Astrocyte (in vitro differentiated cells and primary cell): ENCODE data around the gene MYADML2. TPM values are rescaled to one million over a fixed set of nuclear protein-coding genes. Genes with fewer than 3 reads are reported as not detected.

Source experiments
- DNase-seq: peaks from one replicate; pipeline ENCODE4 v3.0.0-alpha.2; 2010; ENCODE audit warnings: low read depth
- FAIRE-seq: peaks from 2 replicates; lab custom pipeline; 2011; peaks lifted over from hg19 to GRCh38; lab: Jason Lieb, UNC
- H2AFZ ChIP-seq: 2 replicates; pipeline ENCODE4 v1.6.0; 2012; ENCODE audit warnings: low read depth, low read length, inconsistent platforms
- H3K27ac ChIP-seq: 2 replicates; pipeline ENCODE4 v1.5.1; 2011; ENCODE audit warnings: low read depth, low read length, inconsistent platforms
- H3K27me3 ChIP-seq: 2 replicates; pipeline ENCODE4 v1.6.0; 2011; ENCODE audit warnings: low read length, inconsistent platforms; ENCODE audit not compliant: insufficient read depth
- H3K36me3 ChIP-seq: 2 replicates; pipeline ENCODE4 v1.5.1; 2011; ENCODE audit warnings: low read length, inconsistent platforms; ENCODE audit not compliant: insufficient read depth
- H3K4me1 ChIP-seq: 2 replicates; pipeline ENCODE4 v1.5.1; 2011; ENCODE audit warnings: low read length, inconsistent platforms; ENCODE audit not compliant: insufficient read depth
- H3K4me2 ChIP-seq: 2 replicates; pipeline ENCODE4 v1.6.0; 2012; ENCODE audit warnings: low read length, inconsistent platforms
- H3K4me3 ChIP-seq: 2 replicates; pipeline ENCODE4 v1.5.1; 2011; ENCODE audit warnings: low read depth, mild to moderate bottlenecking, low read length, inconsistent platforms; ENCODE audit not compliant: insufficient read depth
- H3K79me2 ChIP-seq: 2 replicates; pipeline ENCODE4 v1.6.0; 2012; ENCODE audit warnings: mild to moderate bottlenecking, low read length, inconsistent platforms; ENCODE audit not compliant: insufficient read depth
- H3K9ac ChIP-seq: 2 replicates; pipeline ENCODE4 v1.6.0; 2012; ENCODE audit warnings: mild to moderate bottlenecking, low read length, inconsistent platforms
- H3K9me3 ChIP-seq: 2 replicates; pipeline ENCODE4 v1.5.1; 2012; ENCODE audit warnings: low read depth, mild to moderate bottlenecking, low read length, inconsistent platforms; ENCODE audit not compliant: insufficient read depth
- H4K20me1 ChIP-seq: 2 replicates; pipeline ENCODE4 v1.6.0; 2012; ENCODE audit warnings: low read length, inconsistent platforms; ENCODE audit not compliant: insufficient read depth
- H3K27ac Mint-ChIP-seq: one replicate; pipeline ENCODE4 v1.8.0; 2021; ENCODE audit warnings: mild to moderate bottlenecking, mixed read lengths; ENCODE audit not compliant: unreplicated experiment
- H3K27me3 Mint-ChIP-seq: one replicate; pipeline ENCODE4 v1.8.0; 2021; ENCODE audit warnings: low read depth, mixed read lengths; ENCODE audit not compliant: unreplicated experiment
- H3K36me3 Mint-ChIP-seq: one replicate; pipeline ENCODE4 v1.8.0; 2021; ENCODE audit warnings: low read depth, mixed read lengths; ENCODE audit not compliant: unreplicated experiment
- H3K4me1 Mint-ChIP-seq: one replicate; pipeline ENCODE4 v1.8.0; 2021; ENCODE audit warnings: low read depth, mixed read lengths; ENCODE audit not compliant: unreplicated experiment
- H3K4me3 Mint-ChIP-seq: one replicate; pipeline ENCODE4 v1.8.0; 2021; ENCODE audit warnings: mild to moderate bottlenecking, moderate library complexity, mixed read lengths; ENCODE audit not compliant: unreplicated experiment
- H3K9me3 Mint-ChIP-seq: one replicate; pipeline ENCODE4 v1.8.0; 2021; ENCODE audit warnings: mild to moderate bottlenecking, mixed read lengths; ENCODE audit not compliant: unreplicated experiment
- CTCF ChIP-seq: IDR thresholded peaks from 2 replicates; pipeline ENCODE4 v1.5.1; 2011; ENCODE audit warnings: low read depth, mild to moderate bottlenecking, inconsistent platforms, low read length, moderate library complexity; ENCODE audit not compliant: insufficient read depth
- EZH2 ChIP-seq: IDR thresholded peaks from 2 replicates; pipeline ENCODE4 v1.6.1; 2012; ENCODE audit warnings: mild to moderate bottlenecking, low read length, inconsistent platforms; ENCODE audit not compliant: insufficient read depth
- total RNA-seq: library from RNA; stranded (reverse); gene quantifications from 2 replicates; pipeline ENCODE4 v1.2.1, GENCODE V29; 2021

Gene MYADML2
- total RNA-seq, 1 donor from 2014 or later: not detected

- Histone ChIP-seq H3K9ac (peak within 1 kb of the TSS; percentile 75), H3K36me3 (peaks cover 12% of the 10 kb centered on the region), H3K79me2 (peaks cover 75% of the 10 kb centered on the region)
These were observed 29.3 kb downstream of the MYADML2 start, which contains the start of gene SIRT7 for GRCh38 chr17:81917565-81918332. Gene SIRT7 (minus strand): TSS chr17:81918176. CDS start chr17:81918131, 45 bp downstream.

GRCh38 chr17:81916234-81917001 is 30.6 kb downstream of the MYADML2 start:
- H3K27me3 Mint-ChIP-seq: no peaks in the 10 kb centered on the region
- no peak for FAIRE-seq
- peaks cover 62% of the 10 kb centered on the region for H3K79me2 ChIP-seq

More at GRCh38 chr17:81917565-81918332, 29.3 kb downstream of the MYADML2 start, which contains the start of gene SIRT7:
- FAIRE-seq (no peak), DNase-seq (no peak)
- H3K4me3 Mint-ChIP-seq: peak within 1 kb of the TSS; percentile 87
- Histone ChIP-seq H3K4me3 (peak within 1 kb of the TSS; percentile 66), H3K27ac (peak within 1 kb of the TSS; percentile 26), H3K4me1 (peaks cover 8% of the 10 kb centered on the region), H2AFZ (no peak within 1 kb of the TSS), H4K20me1 (peaks cover 85% of the 10 kb centered on the region), H3K27me3 (no peaks in the 10 kb centered on the region), H3K9me3 (no peaks in the 10 kb centered on the region), H3K4me2 (peak within 1 kb of the TSS; percentile 85)
- peak within 1 kb of the TSS; percentile 81 for H3K27ac Mint-ChIP-seq
- H3K4me1 Mint-ChIP-seq: peaks cover 13% of the 10 kb centered on the region
- H3K36me3 Mint-ChIP-seq: peaks cover 22% of the 10 kb centered on the region
- H3K27me3 Mint-ChIP-seq: no peaks in the 10 kb centered on the region
- peaks cover 1% of the 10 kb centered on the region for H3K9me3 Mint-ChIP-seq
- TF ChIP-seq CTCF (no peak), EZH2 (no peak)

More at GRCh38 chr17:81916234-81917001, 30.6 kb downstream of the MYADML2 start:
- Mint-ChIP-seq H3K9me3 (peaks cover 1% of the 10 kb centered on the region), H3K4me3 (peak overlapping the region; percentile 84), H3K36me3 (peaks cover 22% of the 10 kb centered on the region), H3K4me1 (peaks cover 13% of the 10 kb centered on the region), H3K27ac (peak overlapping the region; percentile 81)
- Histone ChIP-seq H3K27me3 (no peaks in the 10 kb centered on the region), H3K9me3 (no peaks in the 10 kb centered on the region), H3K27ac (no peak overlapping the region), H3K4me3 (peak overlapping the region; percentile 66), H4K20me1 (peaks cover 87% of the 10 kb centered on the region), H2AFZ (no peak overlapping the region), H3K4me1 (peaks cover 8% of the 10 kb centered on the region), H3K36me3 (peaks cover 12% of the 10 kb centered on the region), H3K4me2 (peak overlapping the region; percentile 85), H3K9ac (peak overlapping the region; percentile 75)
- DNase-seq: peak; percentile 63
- TF ChIP-seq EZH2 (no peak), CTCF (no peak)
